ENCODE data around the gene GATA2. TPM values are rescaled to one million over a fixed set of nuclear protein-coding genes. Genes with fewer than 3 reads are reported as not detected.

Gene GATA2
- polyA plus RNA-seq, 1 donor, result 1.9 TPM

- H3K27ac ChIP-seq (ENCODE audit: low read length), result no peak overlapping the region
- DNase-seq, result no peak
- no peaks in the 10 kb centered on the region for H3K9me3 ChIP-seq (ENCODE audit: control insufficient read depth, low read depth, low read length)
- H3K27me3 ChIP-seq (ENCODE audit: control insufficient read depth, insufficient read depth, low read length), result peaks cover 56% of the 10 kb centered on the region
- 92% methylated on average over 2 of the region's 5 CpGs for WGBS (ENCODE audit: insufficient coverage, low lambda C conversion rate)
- H3K4me3 ChIP-seq (ENCODE audit: low read length), result no peak overlapping the region
- no peaks in the 10 kb centered on the region for H3K36me3 ChIP-seq (ENCODE audit: control insufficient read depth, insufficient read depth, low read length)
- H3K4me1 ChIP-seq (ENCODE audit: control insufficient read depth, insufficient read depth, low read length), result no peaks in the 10 kb centered on the region
Measured at GRCh38 chr3:128502712-128503111, 9.7 kb upstream of the GATA2 start.

GRCh38 chr3:128501431-128501830 is 8.4 kb upstream of the GATA2 start:
- Histone ChIP-seq H3K27me3 (ENCODE audit: control insufficient read depth, insufficient read depth, low read length) (peaks cover 61% of the 10 kb centered on the region), H3K36me3 (ENCODE audit: control insufficient read depth, insufficient read depth, low read length) (no peaks in the 10 kb centered on the region), H3K4me3 (ENCODE audit: low read length) (no peak overlapping the region), H3K27ac (ENCODE audit: low read length) (no peak overlapping the region), H3K4me1 (ENCODE audit: control insufficient read depth, insufficient read depth, low read length) (peaks cover 10% of the 10 kb centered on the region), H3K9me3 (ENCODE audit: control insufficient read depth, low read depth, low read length) (peaks cover 6% of the 10 kb centered on the region)
- DNase-seq, result no peak
- 67% methylated on average over 1 of the region's 3 CpGs for WGBS (ENCODE audit: insufficient coverage, low lambda C conversion rate)

DNA sequence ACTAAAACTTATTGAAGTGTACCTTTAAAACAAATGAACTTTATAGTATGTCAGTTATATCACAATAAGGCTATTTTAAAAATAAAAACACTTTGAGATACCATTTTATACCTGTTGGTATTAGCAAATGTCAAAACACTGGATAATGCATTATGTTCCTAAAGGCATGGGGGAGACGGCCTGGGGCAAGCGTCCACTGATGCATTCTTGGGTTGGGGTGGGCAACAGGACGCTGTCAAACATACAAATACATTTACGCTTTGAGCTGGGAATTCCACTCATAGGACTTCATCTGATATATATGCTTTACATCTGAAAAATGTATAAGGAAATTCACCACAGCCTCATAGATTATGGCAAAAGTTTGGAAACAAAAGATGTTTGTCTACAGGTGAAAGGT is 7.6 kb upstream of the GATA2 start:
- no CpG with 5 or more reads among the region's 4 CpGs for WGBS (ENCODE audit: insufficient coverage, low lambda C conversion rate)
- no peak for DNase-seq
- H3K27ac ChIP-seq (ENCODE audit: low read length), result no peak overlapping the region

GRCh38 chr3:128499724-128500275 is 6.8 kb upstream of the GATA2 start:
- Histone ChIP-seq H3K4me1 (ENCODE audit: control insufficient read depth, insufficient read depth, low read length) (peaks cover 10% of the 10 kb centered on the region), H3K27me3 (ENCODE audit: control insufficient read depth, insufficient read depth, low read length) (peaks cover 70% of the 10 kb centered on the region), H3K9me3 (ENCODE audit: control insufficient read depth, low read depth, low read length) (peaks cover 6% of the 10 kb centered on the region), H3K36me3 (ENCODE audit: control insufficient read depth, insufficient read depth, low read length) (no peaks in the 10 kb centered on the region), H3K27ac (ENCODE audit: low read length) (no peak overlapping the region), H3K4me3 (ENCODE audit: low read length) (no peak overlapping the region)
- DNase-seq, result no peak
- 100% methylated on average over 1 of the region's 4 CpGs for WGBS (ENCODE audit: insufficient coverage, low lambda C conversion rate)

More for the DNA sequence above, 7.6 kb upstream of the GATA2 start:
- Histone ChIP-seq H3K27me3 (ENCODE audit: control insufficient read depth, insufficient read depth, low read length) (peaks cover 67% of the 10 kb centered on the region), H3K4me3 (ENCODE audit: low read length) (no peak overlapping the region), H3K9me3 (ENCODE audit: control insufficient read depth, low read depth, low read length) (peaks cover 6% of the 10 kb centered on the region), H3K36me3 (ENCODE audit: control insufficient read depth, insufficient read depth, low read length) (no peaks in the 10 kb centered on the region), H3K4me1 (ENCODE audit: control insufficient read depth, insufficient read depth, low read length) (peaks cover 10% of the 10 kb centered on the region)

DNA sequence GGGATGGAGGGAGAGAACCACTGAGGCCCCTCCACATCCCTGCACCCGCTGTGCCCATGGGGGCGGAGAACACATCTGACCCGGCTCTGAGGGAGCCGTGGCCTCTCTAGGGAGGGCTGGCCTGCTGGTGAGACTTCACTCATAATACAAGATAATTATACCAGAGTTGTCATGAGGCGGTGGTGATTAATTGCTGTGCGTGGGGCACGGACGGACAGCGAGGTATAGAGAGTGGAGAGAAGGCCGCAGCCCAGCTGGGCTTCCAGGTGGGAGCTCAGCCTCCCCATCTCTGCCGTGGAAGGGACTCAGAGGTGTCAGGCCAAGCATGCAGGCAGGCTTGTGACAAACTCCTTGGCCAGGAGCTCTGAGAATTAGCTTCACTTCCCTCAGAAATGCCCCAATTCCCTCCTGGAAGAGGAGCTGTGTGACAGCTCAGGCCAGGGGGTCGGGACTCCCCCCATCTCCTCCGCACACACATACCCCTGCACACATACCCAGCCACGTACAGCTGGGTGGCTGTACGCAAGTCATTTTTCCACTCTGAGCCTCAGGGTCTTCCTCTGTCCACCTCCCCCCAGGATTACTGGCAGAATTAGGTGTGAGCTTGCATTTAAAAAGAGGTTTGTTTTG is 6.0 kb upstream of the GATA2 start:
- Histone ChIP-seq H3K36me3 (ENCODE audit: control insufficient read depth, insufficient read depth, low read length) (no peaks in the 10 kb centered on the region), H3K9me3 (ENCODE audit: control insufficient read depth, low read depth, low read length) (peaks cover 6% of the 10 kb centered on the region), H3K4me1 (ENCODE audit: control insufficient read depth, insufficient read depth, low read length) (peaks cover 10% of the 10 kb centered on the region), H3K27me3 (ENCODE audit: control insufficient read depth, insufficient read depth, low read length) (peaks cover 76% of the 10 kb centered on the region), H3K4me3 (ENCODE audit: low read length) (no peak overlapping the region), H3K27ac (ENCODE audit: low read length) (no peak overlapping the region)
- DNase-seq, result no peak
- WGBS (ENCODE audit: insufficient coverage, low lambda C conversion rate), result no CpG with 5 or more reads among the region's 15 CpGs

GRCh38 chr3:128498127-128498626 is 5.2 kb upstream of the GATA2 start:
- Histone ChIP-seq H3K4me3 (ENCODE audit: low read length) (no peak overlapping the region), H3K4me1 (ENCODE audit: control insufficient read depth, insufficient read depth, low read length) (peaks cover 10% of the 10 kb centered on the region), H3K9me3 (ENCODE audit: control insufficient read depth, low read depth, low read length) (peaks cover 6% of the 10 kb centered on the region), H3K27ac (ENCODE audit: low read length) (no peak overlapping the region), H3K36me3 (ENCODE audit: control insufficient read depth, insufficient read depth, low read length) (no peaks in the 10 kb centered on the region), H3K27me3 (ENCODE audit: control insufficient read depth, insufficient read depth, low read length) (peaks cover 82% of the 10 kb centered on the region)
- no peak for DNase-seq
- no CpG with 5 or more reads among the region's 5 CpGs for WGBS (ENCODE audit: insufficient coverage, low lambda C conversion rate)

DNA sequence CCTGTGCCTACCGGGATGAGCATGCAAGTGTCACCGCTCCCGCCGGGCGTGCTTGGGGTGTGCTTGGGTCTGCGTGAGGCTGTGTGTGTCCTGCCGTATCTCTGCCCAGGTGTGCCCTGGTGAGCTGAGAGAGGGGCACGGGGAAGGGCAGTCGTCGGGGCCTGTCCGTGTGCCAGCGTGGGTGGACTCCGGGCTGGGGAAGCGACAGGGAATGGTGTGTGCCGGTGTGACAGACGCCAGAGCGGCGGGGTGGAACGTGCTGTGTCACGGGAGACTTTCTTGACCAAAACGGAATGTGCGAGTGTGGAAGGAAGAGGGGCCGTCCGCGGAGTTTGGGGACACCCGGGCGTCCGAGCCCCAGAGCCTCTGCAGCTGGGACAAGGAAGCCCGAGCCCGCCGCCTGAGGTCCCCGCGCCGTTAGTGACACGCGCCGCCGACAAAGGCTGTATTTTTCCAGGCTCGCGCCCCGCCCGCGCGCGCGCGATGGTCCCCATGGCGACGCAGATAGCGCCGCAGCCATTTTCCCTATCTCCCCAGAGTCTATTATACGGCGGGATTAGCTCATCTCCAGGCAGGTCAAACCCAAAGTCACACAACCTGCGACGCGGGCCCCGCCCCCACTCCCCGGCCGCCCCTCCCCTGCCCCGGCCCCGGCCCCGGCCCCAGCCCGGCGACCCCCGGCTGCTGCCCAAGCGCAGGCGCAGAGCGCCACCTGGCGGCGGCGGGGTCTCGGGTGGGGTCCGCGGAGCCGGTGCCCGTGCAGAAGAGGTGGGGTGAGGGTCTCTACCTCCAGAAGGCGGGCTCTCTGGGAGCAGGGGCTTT is 4.5 kb upstream of the GATA2 start:
- DNase-seq, result peak; percentile 52 to 71
- H3K36me3 ChIP-seq (ENCODE audit: control insufficient read depth, insufficient read depth, low read length), result no peaks in the 10 kb centered on the region
- H3K9me3 ChIP-seq (ENCODE audit: control insufficient read depth, low read depth, low read length), result peaks cover 6% of the 10 kb centered on the region
- WGBS (ENCODE audit: insufficient coverage, low lambda C conversion rate), result 0% methylated on average over 1 of the region's 77 CpGs
- H3K4me1 ChIP-seq (ENCODE audit: control insufficient read depth, insufficient read depth, low read length), result peaks cover 10% of the 10 kb centered on the region
- H3K27me3 ChIP-seq (ENCODE audit: control insufficient read depth, insufficient read depth, low read length), result peaks cover 86% of the 10 kb centered on the region
- peak overlapping the region; percentile 39 for H3K4me3 ChIP-seq (ENCODE audit: low read length)
- H3K27ac ChIP-seq (ENCODE audit: low read length), result no peak overlapping the region

GRCh38 chr3:128496602-128497304 is 3.8 kb upstream of the GATA2 start:
- no peaks in the 10 kb centered on the region for H3K36me3 ChIP-seq (ENCODE audit: control insufficient read depth, insufficient read depth, low read length)
- peaks cover 90% of the 10 kb centered on the region for H3K27me3 ChIP-seq (ENCODE audit: control insufficient read depth, insufficient read depth, low read length)
- WGBS (ENCODE audit: insufficient coverage, low lambda C conversion rate), result no CpG with 5 or more reads among the region's 45 CpGs
- H3K27ac ChIP-seq (ENCODE audit: low read length), result no peak overlapping the region
- DNase-seq, result peak in 1 of 2 donors; percentile 27
- H3K4me3 ChIP-seq (ENCODE audit: low read length), result no peak overlapping the region
- peaks cover 6% of the 10 kb centered on the region for H3K9me3 ChIP-seq (ENCODE audit: control insufficient read depth, low read depth, low read length)
- peaks cover 10% of the 10 kb centered on the region for H3K4me1 ChIP-seq (ENCODE audit: control insufficient read depth, insufficient read depth, low read length)

DNA sequence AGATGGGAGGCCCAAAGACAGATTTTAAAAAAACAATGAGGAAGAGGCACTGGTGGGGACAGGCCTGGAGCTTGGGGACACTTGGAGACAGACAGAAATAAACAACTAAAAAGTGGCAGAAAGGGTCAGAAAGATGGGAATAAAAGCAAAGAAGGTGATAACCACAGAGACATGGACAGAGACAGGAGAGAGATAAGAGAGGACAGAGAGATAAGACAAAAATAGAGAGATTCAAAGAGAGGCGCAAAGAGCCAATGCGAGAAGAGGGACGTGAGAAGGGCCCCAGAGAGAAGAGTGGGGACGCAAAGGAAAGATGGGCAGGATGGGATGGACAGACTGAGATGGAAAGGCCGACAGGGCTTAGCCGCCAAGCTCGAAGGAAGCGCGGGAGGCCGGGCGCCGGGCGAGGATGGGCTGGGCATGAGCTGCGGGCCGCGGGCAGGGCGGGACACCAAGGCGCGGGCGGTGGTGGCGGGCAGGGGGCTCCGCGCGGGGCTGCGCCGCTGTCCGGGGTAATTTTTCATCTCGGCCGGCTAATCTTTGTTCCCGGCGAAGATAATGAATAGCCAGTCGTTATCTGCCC is 3.1 kb upstream of the GATA2 start:
- H3K4me1 ChIP-seq (ENCODE audit: control insufficient read depth, insufficient read depth, low read length), result peaks cover 10% of the 10 kb centered on the region
- H3K27ac ChIP-seq (ENCODE audit: low read length), result no peak overlapping the region
- H3K27me3 ChIP-seq (ENCODE audit: control insufficient read depth, insufficient read depth, low read length), result peaks cover 92% of the 10 kb centered on the region
- no peaks in the 10 kb centered on the region for H3K36me3 ChIP-seq (ENCODE audit: control insufficient read depth, insufficient read depth, low read length)
- WGBS (ENCODE audit: insufficient coverage, low lambda C conversion rate), result 37% methylated on average over 2 of the region's 32 CpGs
- DNase-seq, result no peak
- no peak overlapping the region for H3K4me3 ChIP-seq (ENCODE audit: low read length)
- peaks cover 6% of the 10 kb centered on the region for H3K9me3 ChIP-seq (ENCODE audit: control insufficient read depth, low read depth, low read length)

Measured in large intestine (tissue), 3 donors.